ENCODE results near the gene BMPR1B. TPM values are rescaled to one million over a fixed set of nuclear protein-coding genes. Genes with fewer than 3 reads are reported as not detected.

The BMPR1B gene
- polyA plus RNA-seq, 1 experiment, result 0.07 TPM

- Histone ChIP-seq H3K36me3 (ENCODE audit: control insufficient read depth, insufficient read depth, low read length) (no peaks in the 10 kb centered on the region), H3K27me3 (ENCODE audit: control insufficient read depth, insufficient read depth, low read length) (no peaks in the 10 kb centered on the region), H3K4me3 (ENCODE audit: low read depth, low read length) (no peak overlapping the region)
- ChIA-PET CTCF (no interaction called here), POLR2A (no interaction called here)
- DNase-seq (ENCODE audit: low read depth), result no peak
- no peak for TF ChIP-seq CTCF (IDR thresholded peaks at IDR 0.05; ENCODE audit: insufficient read depth, low read depth, low read length)
Measured at GRCh38 chr4:94890579-94890978, 132.8 kb downstream of the BMPR1B start.

GRCh38 chr4:94892051-94892450 lies 134.3 kb downstream of the BMPR1B start:
- ChIA-PET POLR2A (no interaction called here), CTCF (interaction anchor here (0.6 to 1.6 kb wide), 2 partner anchors 9 to 269 kb away, joined by 3 read pairs; no protein-coding TSS in a partner anchor)
- no peak for DNase-seq (ENCODE audit: low read depth)
- Histone ChIP-seq H3K36me3 (ENCODE audit: control insufficient read depth, insufficient read depth, low read length) (no peaks in the 10 kb centered on the region), H3K4me3 (ENCODE audit: low read depth, low read length) (no peak overlapping the region), H3K27me3 (ENCODE audit: control insufficient read depth, insufficient read depth, low read length) (no peaks in the 10 kb centered on the region)
- TF ChIP-seq CTCF (IDR thresholded peaks at IDR 0.05; ENCODE audit: insufficient read depth, low read depth, low read length), result no peak

GRCh38 chr4:94895081-94895480 lies 137.3 kb downstream of the BMPR1B start:
- Histone ChIP-seq H3K27me3 (ENCODE audit: control insufficient read depth, insufficient read depth, low read length) (no peaks in the 10 kb centered on the region), H3K36me3 (ENCODE audit: control insufficient read depth, insufficient read depth, low read length) (no peaks in the 10 kb centered on the region), H3K4me3 (ENCODE audit: low read depth, low read length) (no peak overlapping the region)
- CTCF ChIA-PET, result no interaction called here
- no peak for TF ChIP-seq CTCF (IDR thresholded peaks at IDR 0.05; ENCODE audit: insufficient read depth, low read depth, low read length)
- no peak for DNase-seq (ENCODE audit: low read depth)
- POLR2A ChIA-PET, result no interaction called here

GRCh38 chr4:94897023-94897422 lies 139.3 kb downstream of the BMPR1B start:
- Histone ChIP-seq H3K27me3 (ENCODE audit: control insufficient read depth, insufficient read depth, low read length) (no peaks in the 10 kb centered on the region), H3K36me3 (ENCODE audit: control insufficient read depth, insufficient read depth, low read length) (no peaks in the 10 kb centered on the region), H3K4me3 (ENCODE audit: low read depth, low read length) (no peak overlapping the region)
- ChIA-PET POLR2A (no interaction called here), CTCF (no interaction called here)
- TF ChIP-seq CTCF (IDR thresholded peaks at IDR 0.05; ENCODE audit: insufficient read depth, low read depth, low read length), result no peak
- DNase-seq (ENCODE audit: low read depth), result no peak

- Histone ChIP-seq H3K36me3 (ENCODE audit: control insufficient read depth, insufficient read depth, low read length) (no peaks in the 10 kb centered on the region), H3K27me3 (ENCODE audit: control insufficient read depth, insufficient read depth, low read length) (no peaks in the 10 kb centered on the region), H3K4me3 (ENCODE audit: low read depth, low read length) (no peak overlapping the region)
- no peak for TF ChIP-seq CTCF (IDR thresholded peaks at IDR 0.05; ENCODE audit: insufficient read depth, low read depth, low read length)
- ChIA-PET CTCF (no interaction called here), POLR2A (no interaction called here)
- DNase-seq (ENCODE audit: low read depth), result no peak
Measured at GRCh38 chr4:94905511-94905910, 147.8 kb downstream of the BMPR1B start.
